Thyroid gland (tissue), 4 donors: ENCODE measurements around the gene DHRS12.

Experiments
- CTCF ChIP-seq, 6 experiments: fragments of 200-600 bp in 3 of 6; fragments of 450-650 bp in 3 of 6; sonication (generic) in 3 of 6; IDR thresholded peaks; one replicate each; pipeline ENCODE4 v1.5.1; 2016 to 2019; ENCODE audit warnings: antibody characterized with exemption in 6 of 6, mild to moderate bottlenecking in 2 of 6, inconsistent platforms in 1 of 6, moderate library complexity in 1 of 6
- POLR2A ChIP-seq, 2 donors: fragments of 450-650 bp; IDR thresholded peaks; one replicate each; pipeline ENCODE4 v1.6.1; 2017; ENCODE audit warnings: antibody characterized with exemption in 2 of 2, mild to moderate bottlenecking in 2 of 2, moderate library complexity in 1 of 2

- TF ChIP-seq POLR2A (IDR thresholded peaks at IDR 0.05) (no peak), CTCF (IDR thresholded peaks at IDR 0.05) (no peak)
These were observed 571 bp upstream of the DHRS12 start for GRCh38 chr13:51804295-51805172.
